H9 (cell line): ENCODE data around the gene HS6ST3. TPM values are rescaled to one million over a fixed set of nuclear protein-coding genes. Genes with fewer than 3 reads are reported as not detected.

ENCODE experiments used
- DNase-seq: peaks from one replicate; pipeline ENCODE4 v3.0.0-alpha.2; 2017
- H2AFZ ChIP-seq: one replicate; pipeline ENCODE4 v1.6.1; 2013; ENCODE audit warnings: mild to moderate bottlenecking, low read length, control low read depth, moderate library complexity
- H2AK5ac ChIP-seq: 2 replicates; pipeline ENCODE4 v1.6.1; 2013; ENCODE audit warnings: low read length, control low read depth, mixed read lengths; ENCODE audit not compliant: insufficient read length
- H2BK120ac ChIP-seq: one replicate; pipeline ENCODE4 v1.6.1; 2013; ENCODE audit warnings: low read depth, mild to moderate bottlenecking, low read length, control low read depth, inconsistent platforms; ENCODE audit not compliant: poor library complexity, severe bottlenecking
- H2BK12ac ChIP-seq: 2 replicates; pipeline ENCODE4 v1.6.1; 2013; ENCODE audit warnings: low read length, control low read depth, mixed read lengths, low read depth; ENCODE audit not compliant: insufficient read length
- H2BK15ac ChIP-seq: 2 replicates; pipeline ENCODE4 v1.6.1; 2013; ENCODE audit warnings: low read depth, low read length, control low read depth
- H2BK20ac ChIP-seq: one replicate; pipeline ENCODE4 v1.6.1; 2013; ENCODE audit warnings: low read depth, mild to moderate bottlenecking, low read length, control low read depth, inconsistent platforms; ENCODE audit not compliant: poor library complexity, severe bottlenecking
- H2BK5ac ChIP-seq: 2 replicates; pipeline ENCODE4 v1.6.1; 2013; ENCODE audit warnings: low read length, control low read depth, mixed read lengths; ENCODE audit not compliant: insufficient read length
- H3K14ac ChIP-seq: 2 replicates; pipeline ENCODE4 v1.6.1; 2013; ENCODE audit warnings: low read length, control low read depth; ENCODE audit not compliant: insufficient read depth
- H3K18ac ChIP-seq: 2 replicates; pipeline ENCODE4 v1.6.1; 2013; ENCODE audit warnings: low read depth, mild to moderate bottlenecking, mixed read lengths, low read length, control low read depth; ENCODE audit not compliant: insufficient read length
- H3K23ac ChIP-seq: 2 replicates; pipeline ENCODE4 v1.6.1; 2013; ENCODE audit warnings: low read length, control low read depth, mixed read lengths, low read depth; ENCODE audit not compliant: insufficient read length
- H3K23me2 ChIP-seq: 2 replicates; pipeline ENCODE4 v1.6.1; 2013; ENCODE audit warnings: low read depth, mild to moderate bottlenecking, mixed read lengths, low read length, control low read depth; ENCODE audit not compliant: insufficient read length, poor library complexity, severe bottlenecking
- H3K27ac ChIP-seq: 2 replicates; pipeline ENCODE4 v1.5.1; 2013; ENCODE audit warnings: low read length, control low read depth, mixed read lengths, low read depth; ENCODE audit not compliant: insufficient read length
- H3K27me3 ChIP-seq: 2 replicates; pipeline ENCODE4 v1.6.1; 2013; ENCODE audit warnings: low read length, control low read depth, inconsistent platforms; ENCODE audit not compliant: insufficient read depth
- H3K4ac ChIP-seq: 2 replicates; pipeline ENCODE4 v1.6.1; 2013; ENCODE audit warnings: low read depth, mild to moderate bottlenecking, control low read depth, inconsistent platforms, low read length, moderate library complexity
- H3K4me1 ChIP-seq: 2 replicates; pipeline ENCODE4 v1.6.1; 2013; ENCODE audit warnings: low read length, control low read depth, inconsistent platforms; ENCODE audit not compliant: insufficient read depth
- H3K4me2 ChIP-seq: 2 replicates; pipeline ENCODE4 v1.6.1; 2013; ENCODE audit warnings: low read length, control low read depth, mixed read lengths; ENCODE audit not compliant: insufficient read length, insufficient read depth
- H3K56ac ChIP-seq: 2 replicates; pipeline ENCODE4 v1.6.1; 2013; ENCODE audit warnings: low read depth, mild to moderate bottlenecking, mixed read lengths, low read length, control low read depth; ENCODE audit not compliant: insufficient read length
- H3K79me1 ChIP-seq: 2 replicates; pipeline ENCODE4 v1.6.1; 2013; ENCODE audit warnings: low read depth, mild to moderate bottlenecking, moderate library complexity, low read length, control low read depth, inconsistent platforms; ENCODE audit not compliant: insufficient read depth, poor library complexity, severe bottlenecking
- H3K79me2 ChIP-seq: 2 replicates; pipeline ENCODE4 v1.6.1; 2013; ENCODE audit warnings: low read length, control low read depth, inconsistent platforms; ENCODE audit not compliant: insufficient read depth
- H3K9ac ChIP-seq: 2 replicates; pipeline ENCODE4 v1.6.1; 2013; ENCODE audit warnings: low read length, control low read depth, mixed read lengths; ENCODE audit not compliant: insufficient read length; ENCODE audit errors: extremely low read depth
- H3K9me3 ChIP-seq: one replicate; pipeline ENCODE4 v1.6.1; 2013; ENCODE audit warnings: low read depth, low read length, inconsistent platforms; ENCODE audit not compliant: control insufficient read depth
- H3T11ph ChIP-seq: one replicate; pipeline ENCODE4 v1.6.1; 2013; ENCODE audit warnings: mild to moderate bottlenecking, low read length, control low read depth, inconsistent platforms
- H4K20me1 ChIP-seq: one replicate; pipeline ENCODE4 v1.6.1; 2013; ENCODE audit not compliant: control insufficient read depth, insufficient read length, insufficient read depth
- H4K5ac ChIP-seq: 2 replicates; pipeline ENCODE4 v1.6.1; 2013; ENCODE audit warnings: low read depth, mild to moderate bottlenecking, mixed read lengths, low read length, control low read depth; ENCODE audit not compliant: insufficient read length
- H4K8ac ChIP-seq: replicated peaks from 2 replicates; pipeline ENCODE4 v1.6.1; 2013; ENCODE audit warnings: low read length, control low read depth, mixed read lengths, low read depth; ENCODE audit not compliant: insufficient read length
- H4K91ac ChIP-seq: 2 replicates; pipeline ENCODE4 v1.6.1; 2013; ENCODE audit warnings: low read depth, mild to moderate bottlenecking, moderate library complexity, mixed read lengths, low read length, control low read depth; ENCODE audit not compliant: insufficient read length
- H3K27ac Mint-ChIP-seq, 3 experiments: 2 replicates in 2 of 3; 3 replicates in 1 of 3; pipeline ENCODE4 v1.8.0; 2020 to 2021; ENCODE audit warnings: mixed read lengths in 3 of 3, mild to moderate bottlenecking in 1 of 3, moderate library complexity in 1 of 3
- H3K27me3 Mint-ChIP-seq: 2 replicates; pipeline ENCODE4 v1.8.0; 2021; ENCODE audit warnings: low read depth, mild to moderate bottlenecking, moderate library complexity, mixed read lengths
- H3K36me3 Mint-ChIP-seq, 3 experiments: 2 replicates in 2 of 3; 3 replicates in 1 of 3; pipeline ENCODE4 v1.8.0; 2020 to 2021; ENCODE audit warnings: low read depth in 3 of 3, mixed read lengths in 3 of 3; ENCODE audit not compliant: insufficient read depth in 1 of 3
- H3K4me1 Mint-ChIP-seq, 2 experiments: 2 replicates each; pipeline ENCODE4 v1.8.0; 2020; ENCODE audit warnings: mixed read lengths in 2 of 2
- H3K4me3 Mint-ChIP-seq, 2 experiments: 2 replicates in 1 of 2; 3 replicates in 1 of 2; pipeline ENCODE4 v1.8.0; 2020 to 2021; ENCODE audit warnings: mild to moderate bottlenecking in 2 of 2, mixed read lengths in 2 of 2, moderate library complexity in 1 of 2
- H3K9me3 Mint-ChIP-seq, 2 experiments: 2 replicates in 1 of 2; 3 replicates in 1 of 2; pipeline ENCODE4 v1.8.0; 2020; ENCODE audit warnings: mild to moderate bottlenecking in 2 of 2, mixed read lengths in 2 of 2, moderate library complexity in 1 of 2
- CTCF ChIP-seq: fragments of 200-600 bp; sonication (generic); conservative IDR thresholded peaks from 3 replicates; pipeline ENCODE4 v1.8.0; 2021; ENCODE audit warnings: antibody characterized with exemption, mild to moderate bottlenecking
- WGBS: extraction: QIAGEN DNeasy Blood & Tissue Kit; methylation state at CpG from one replicate; pipeline ENCODE4 v1.1.7; 2013; ENCODE audit warnings: missing lambda C conversion rate, low lambda C conversion rate, mixed read lengths; ENCODE audit not compliant: insufficient read length; ENCODE audit errors: extremely low coverage; 5-methylcytosine and 5-hydroxymethylcytosine counted together
- total RNA-seq: library from RNA; stranded (reverse); gene quantifications from 2 replicates; pipeline ENCODE4 v1.2.1, GENCODE V29; 2021

The HS6ST3 gene
- total RNA-seq, 1 experiment from 2014 or later: 0.44 TPM

- Histone ChIP-seq H3K23ac (no peak overlapping the region), H3K79me1 (no peaks in the 10 kb centered on the region), H2AFZ (no peak overlapping the region), H3K56ac (no peak overlapping the region), H4K20me1 (no peaks in the 10 kb centered on the region), H2AK5ac (no peak overlapping the region), H3T11ph (no peak overlapping the region), H3K27ac (no peak overlapping the region), H2BK15ac (no peak overlapping the region), H3K23me2 (no peaks in the 10 kb centered on the region), H4K8ac (no peak overlapping the region), H3K27me3 (no peaks in the 10 kb centered on the region), H2BK120ac (no peak overlapping the region), H3K4me2 (no peak overlapping the region), H3K79me2 (no peaks in the 10 kb centered on the region), H4K5ac (no peak overlapping the region), H2BK12ac (no peak overlapping the region), H3K4ac (no peak overlapping the region), H2BK5ac (no peak overlapping the region), H3K18ac (no peak overlapping the region), H3K4me1 (no peaks in the 10 kb centered on the region), H2BK20ac (no peak overlapping the region), H3K9me3 (no peaks in the 10 kb centered on the region), H3K14ac (no peak overlapping the region), H3K9ac (no peak overlapping the region), H4K91ac (no peak overlapping the region)
- Mint-ChIP-seq H3K4me3 (no peak overlapping the region), H3K27me3 (no peaks in the 10 kb centered on the region), H3K9me3 (no peaks in the 10 kb centered on the region), H3K36me3 (no peaks in the 10 kb centered on the region), H3K4me1 (no peaks in the 10 kb centered on the region), H3K27ac (no peak overlapping the region)
- no CpG with 5 or more reads among the region's 1 CpG for WGBS
- TF ChIP-seq CTCF: no peak
- DNase-seq: no peak
These were observed 88.9 kb downstream of the HS6ST3 start for GRCh38 chr13:96178759-96179158.
